Tibial nerve (tissue), 4 donors: Measurements from ENCODE around the gene PRDX3. TPM values are rescaled to one million over a fixed set of nuclear protein-coding genes. Genes with fewer than 3 reads are reported as not detected.
"Not testable (repeated sequence)": the region's sequence is repeated elsewhere in the genome, so short reads cannot be mapped to it uniquely, and the experiment has no call there.

Experiments
- DNase-seq, 2 donors: peaks; one replicate each; pipeline ENCODE4 v3.0.0-alpha.2; 2019; ENCODE audit warnings: low spot score in 2 of 2
- H3K27ac ChIP-seq, 4 donors: fragments of 200-600 bp; sonication (generic) in 3 of 4; one replicate each; pipeline ENCODE4 v1.5.1; 2017 to 2019; ENCODE audit warnings: mild to moderate bottlenecking in 1 of 4
- H3K27me3 ChIP-seq, 2 donors: fragments of 200-600 bp; sonication (generic) in 1 of 2; one replicate each; pipeline versions ENCODE4 v1.5.1 to v1.6.0; 2017 to 2019
- H3K36me3 ChIP-seq, 3 donors: fragments of 200-600 bp; sonication (generic); one replicate each; pipeline ENCODE4 v1.5.1; 2018 to 2019
- H3K4me1 ChIP-seq, 4 donors: fragments of 200-600 bp; sonication (generic) in 3 of 4; one replicate each; pipeline ENCODE4 v1.5.1; 2017 to 2019
- H3K4me3 ChIP-seq, 4 donors: fragments of 200-600 bp; sonication (generic) in 3 of 4; one replicate each; pipeline ENCODE4 v1.5.1; 2017 to 2019; ENCODE audit warnings: mild to moderate bottlenecking in 1 of 4, moderate library complexity in 1 of 4
- H3K9me3 ChIP-seq, 4 donors: fragments of 200-600 bp; sonication (generic) in 3 of 4; one replicate each; pipeline ENCODE4 v1.5.1; 2017 to 2019
- EP300 ChIP-seq, 2 donors: sonication (generic); formaldehyde crosslinking; IDR thresholded peaks; one replicate each; pipeline ENCODE4 v1.6.1; 2017; ENCODE audit warnings: antibody characterized with exemption in 2 of 2, mild to moderate bottlenecking in 1 of 2
- POLR2A ChIP-seq, 2 donors: fragments of 450-650 bp; IDR thresholded peaks; one replicate each; pipeline ENCODE4 v1.6.1; 2017; ENCODE audit warnings: antibody characterized with exemption in 2 of 2, mild to moderate bottlenecking in 2 of 2, moderate library complexity in 2 of 2
- WGBS, 2 donors: methylation state at CpG; one replicate each; pipeline ENCODE4 v1.1.5; 2018; 5-methylcytosine and 5-hydroxymethylcytosine counted together
- total RNA-seq, 4 donors: library from RNA; depleted of rRNA; stranded (reverse); fragments of >200 nt; gene quantifications; one replicate each; pipeline ENCODE4 v1.1.0, GENCODE V29; 2016
- TF ChIP-seq, protein P1 (sequence below), 5 experiments: fragments of 200-600 bp in 3 of 5; fragments of 450-650 bp in 2 of 5; sonication (generic) in 3 of 5; IDR thresholded peaks; one replicate each; pipeline ENCODE4 v1.5.1; 2016 to 2019; ENCODE audit warnings: antibody characterized with exemption in 5 of 5, mild to moderate bottlenecking in 3 of 5, moderate library complexity in 2 of 5

PRDX3 gene
- total RNA-seq, 4 donors from 2014 or later: 79.5 to 93.3 (median 84.2) TPM

GRCh38 chr10:119190954-119191785 lies 12.6 kb upstream of the PRDX3 start:
- peaks cover 0 to 15% (median 5%) of the 10 kb centered on the region in 4 donors for H3K4me1 ChIP-seq
- 45 to 55% methylated on average over 5 of the region's 5 CpGs for WGBS, 2 donors
- TF ChIP-seq, protein P1, sequence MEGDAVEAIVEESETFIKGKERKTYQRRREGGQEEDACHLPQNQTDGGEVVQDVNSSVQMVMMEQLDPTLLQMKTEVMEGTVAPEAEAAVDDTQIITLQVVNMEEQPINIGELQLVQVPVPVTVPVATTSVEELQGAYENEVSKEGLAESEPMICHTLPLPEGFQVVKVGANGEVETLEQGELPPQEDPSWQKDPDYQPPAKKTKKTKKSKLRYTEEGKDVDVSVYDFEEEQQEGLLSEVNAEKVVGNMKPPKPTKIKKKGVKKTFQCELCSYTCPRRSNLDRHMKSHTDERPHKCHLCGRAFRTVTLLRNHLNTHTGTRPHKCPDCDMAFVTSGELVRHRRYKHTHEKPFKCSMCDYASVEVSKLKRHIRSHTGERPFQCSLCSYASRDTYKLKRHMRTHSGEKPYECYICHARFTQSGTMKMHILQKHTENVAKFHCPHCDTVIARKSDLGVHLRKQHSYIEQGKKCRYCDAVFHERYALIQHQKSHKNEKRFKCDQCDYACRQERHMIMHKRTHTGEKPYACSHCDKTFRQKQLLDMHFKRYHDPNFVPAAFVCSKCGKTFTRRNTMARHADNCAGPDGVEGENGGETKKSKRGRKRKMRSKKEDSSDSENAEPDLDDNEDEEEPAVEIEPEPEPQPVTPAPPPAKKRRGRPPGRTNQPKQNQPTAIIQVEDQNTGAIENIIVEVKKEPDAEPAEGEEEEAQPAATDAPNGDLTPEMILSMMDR (IDR thresholded peaks at IDR 0.05): no peak
- TF ChIP-seq EP300 (IDR thresholded peaks at IDR 0.05) (no peak), POLR2A (IDR thresholded peaks at IDR 0.05) (no peak)
- no peaks in the 10 kb centered on the region for H3K27me3 ChIP-seq
- H3K36me3 ChIP-seq: no peaks in the 10 kb centered on the region
- H3K9me3 ChIP-seq: no peaks in the 10 kb centered on the region
- H3K27ac ChIP-seq: no peak overlapping the region
- H3K4me3 ChIP-seq: no peak overlapping the region
- DNase-seq: no peak

DNA sequence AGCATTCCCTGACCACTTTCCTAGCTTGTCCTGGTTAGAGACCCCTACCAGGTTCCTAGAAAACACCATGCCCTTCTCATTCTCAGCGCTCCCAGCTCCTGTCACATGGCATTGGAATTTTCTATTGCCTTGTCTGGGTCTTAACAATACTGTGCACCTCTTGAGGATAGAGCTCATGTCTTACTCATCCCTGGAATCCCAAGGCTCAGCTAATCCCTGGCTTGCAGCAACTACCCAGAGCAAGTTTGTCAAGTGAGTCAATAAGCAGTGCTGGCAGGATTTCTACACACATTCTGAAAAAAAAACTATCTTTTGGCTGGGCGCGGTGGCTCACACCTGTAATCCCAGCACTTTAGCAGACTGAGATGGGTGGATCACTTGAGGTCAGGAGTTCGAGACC lies 11.7 kb upstream of the PRDX3 start:
- peaks cover 0 to 15% (median 5%) of the 10 kb centered on the region in 4 donors for H3K4me1 ChIP-seq
- TF ChIP-seq, protein P1 (IDR thresholded peaks at IDR 0.05): no peak
- TF ChIP-seq POLR2A (IDR thresholded peaks at IDR 0.05): no peak
- TF ChIP-seq EP300 (IDR thresholded peaks at IDR 0.05): no peak
- DNase-seq: no peak
- H3K9me3 ChIP-seq: no peaks in the 10 kb centered on the region
- peak overlapping the region in 1 of 4 donors; percentile 26 for H3K27ac ChIP-seq
- WGBS, 2 donors: 90% methylated on average over 4 of the region's 4 CpGs
- H3K27me3 ChIP-seq: no peaks in the 10 kb centered on the region
- H3K4me3 ChIP-seq: no peak overlapping the region
- H3K36me3 ChIP-seq: no peaks in the 10 kb centered on the region

GRCh38 chr10:119189811-119190282 lies 11.2 kb upstream of the PRDX3 start:
- peak overlapping the region in 2 of 4 donors; percentile 26 to 61 for H3K27ac ChIP-seq
- no peaks in the 10 kb centered on the region for H3K9me3 ChIP-seq
- TF ChIP-seq, protein P1 (IDR thresholded peaks at IDR 0.05): no peak
- TF ChIP-seq POLR2A (IDR thresholded peaks at IDR 0.05) (no peak), EP300 (IDR thresholded peaks at IDR 0.05) (no peak)
- WGBS, 2 donors: 29 to 41% methylated on average over 3 of the region's 3 CpGs
- H3K27me3 ChIP-seq: no peaks in the 10 kb centered on the region
- no peak for DNase-seq
- peaks cover 0 to 15% (median 5%) of the 10 kb centered on the region in 4 donors for H3K4me1 ChIP-seq
- H3K36me3 ChIP-seq: no peaks in the 10 kb centered on the region
- H3K4me3 ChIP-seq: no peak overlapping the region

DNA sequence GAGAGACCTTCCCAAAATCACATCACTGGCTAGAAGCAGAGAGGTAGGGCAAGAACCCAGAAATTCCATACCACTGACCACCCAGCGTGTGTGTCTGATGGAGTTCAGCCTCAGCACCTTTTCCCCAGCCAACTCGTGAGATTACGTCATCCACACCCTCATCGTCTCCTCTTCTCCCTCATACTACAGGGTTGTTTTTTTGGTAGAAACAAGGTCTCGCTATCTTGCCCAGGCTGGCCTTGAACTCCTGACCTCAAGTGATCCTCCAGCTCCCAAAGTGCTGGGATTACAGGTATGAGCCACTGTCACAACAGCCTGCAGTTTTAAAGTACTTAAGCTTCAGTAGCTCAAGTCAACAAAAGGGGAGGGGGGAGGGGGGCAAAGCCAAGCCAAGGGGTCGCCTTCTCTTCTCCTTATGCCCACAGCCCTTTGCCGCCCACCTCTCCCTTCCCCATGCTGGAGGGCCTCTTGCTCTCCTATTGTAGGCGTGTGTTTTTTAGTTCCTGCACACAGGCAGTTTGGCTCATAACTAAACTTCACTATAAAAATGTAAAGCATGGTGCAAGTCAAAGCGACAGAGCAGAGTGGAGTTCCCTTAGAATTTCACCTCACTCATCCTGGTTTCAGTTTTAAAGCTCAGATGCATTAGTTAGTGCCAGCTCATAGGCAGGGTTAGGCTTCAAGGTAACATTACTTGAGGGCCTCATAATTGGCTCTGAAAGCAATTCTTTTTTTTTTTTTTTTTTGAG lies 5.2 kb upstream of the PRDX3 start:
- no peak overlapping the region for H3K27ac ChIP-seq
- TF ChIP-seq, protein P1 (IDR thresholded peaks at IDR 0.05): no peak
- TF ChIP-seq EP300 (IDR thresholded peaks at IDR 0.05): no peak
- TF ChIP-seq POLR2A (IDR thresholded peaks at IDR 0.05): no peak
- 80 to 86% methylated on average over 9 of the region's 9 CpGs for WGBS, 2 donors
- no peaks in the 10 kb centered on the region for H3K9me3 ChIP-seq
- no peaks in the 10 kb centered on the region for H3K27me3 ChIP-seq
- H3K4me1 ChIP-seq: peaks cover 0 to 8% (median 5%) of the 10 kb centered on the region in 4 donors
- H3K4me3 ChIP-seq: no peak overlapping the region
- no peaks in the 10 kb centered on the region for H3K36me3 ChIP-seq
- DNase-seq: no peak

- H3K9me3 ChIP-seq, H3K27me3 ChIP-seq, H3K36me3 ChIP-seq, H3K4me3 ChIP-seq, DNase-seq, H3K27ac ChIP-seq: not testable (repeated sequence)
- WGBS, 2 donors: 86 to 89% methylated on average over 7 of the region's 7 CpGs
- H3K4me1 ChIP-seq: peaks cover 0 to 28% (median 14%) of the 10 kb centered on the region in 4 donors
Observed at GRCh38 chr10:119180850-119181400, 2.3 kb upstream of the PRDX3 start.
